Peyer's patch (tissue), 4 donors: ENCODE data around the gene TMEM143.

Source experiments
- POLR2A ChIP-seq, 2 donors: fragments of 450-650 bp; IDR thresholded peaks; one replicate each; pipeline ENCODE4 v1.5.1; 2017; ENCODE audit warnings: antibody characterized with exemption in 2 of 2, mild to moderate bottlenecking in 2 of 2, moderate library complexity in 2 of 2
- TF ChIP-seq, protein P1 (sequence below), 6 experiments: fragments of 450-650 bp in 4 of 6; fragments of 200-600 bp in 2 of 6; sonication (generic) in 1 of 6; IDR thresholded peaks; one replicate each; pipeline ENCODE4 v1.5.1; 2017 to 2019; ENCODE audit warnings: antibody characterized with exemption in 6 of 6, mild to moderate bottlenecking in 3 of 6, moderate library complexity in 1 of 6

DNA sequence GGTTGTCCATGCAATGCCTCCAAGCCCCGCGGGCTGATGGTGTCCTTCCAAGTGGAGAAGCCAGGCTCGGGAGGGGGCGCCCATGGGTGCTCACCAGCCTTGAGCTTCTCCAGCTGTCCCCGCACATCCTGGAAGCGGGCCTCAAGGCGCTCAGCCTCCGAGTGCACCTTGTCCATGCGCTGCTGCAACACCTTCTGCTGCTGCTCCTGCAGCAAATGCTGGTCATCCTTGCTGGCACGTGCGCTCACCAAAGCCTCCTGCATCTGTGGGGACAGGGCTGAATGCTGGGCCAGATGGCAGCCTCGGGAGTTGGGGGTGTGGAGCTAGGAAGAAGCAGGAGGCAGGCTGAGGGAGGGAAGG lies 61.2 kb downstream of the TMEM143 start:
- TF ChIP-seq, protein P1, sequence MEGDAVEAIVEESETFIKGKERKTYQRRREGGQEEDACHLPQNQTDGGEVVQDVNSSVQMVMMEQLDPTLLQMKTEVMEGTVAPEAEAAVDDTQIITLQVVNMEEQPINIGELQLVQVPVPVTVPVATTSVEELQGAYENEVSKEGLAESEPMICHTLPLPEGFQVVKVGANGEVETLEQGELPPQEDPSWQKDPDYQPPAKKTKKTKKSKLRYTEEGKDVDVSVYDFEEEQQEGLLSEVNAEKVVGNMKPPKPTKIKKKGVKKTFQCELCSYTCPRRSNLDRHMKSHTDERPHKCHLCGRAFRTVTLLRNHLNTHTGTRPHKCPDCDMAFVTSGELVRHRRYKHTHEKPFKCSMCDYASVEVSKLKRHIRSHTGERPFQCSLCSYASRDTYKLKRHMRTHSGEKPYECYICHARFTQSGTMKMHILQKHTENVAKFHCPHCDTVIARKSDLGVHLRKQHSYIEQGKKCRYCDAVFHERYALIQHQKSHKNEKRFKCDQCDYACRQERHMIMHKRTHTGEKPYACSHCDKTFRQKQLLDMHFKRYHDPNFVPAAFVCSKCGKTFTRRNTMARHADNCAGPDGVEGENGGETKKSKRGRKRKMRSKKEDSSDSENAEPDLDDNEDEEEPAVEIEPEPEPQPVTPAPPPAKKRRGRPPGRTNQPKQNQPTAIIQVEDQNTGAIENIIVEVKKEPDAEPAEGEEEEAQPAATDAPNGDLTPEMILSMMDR (IDR thresholded peaks at IDR 0.05) = no peak
- no peak for TF ChIP-seq POLR2A (IDR thresholded peaks at IDR 0.05)
